22Rv1 (cell line): ENCODE measurements around the gene ZNF600.
"Not testable (repeated sequence)": the region's sequence is repeated elsewhere in the genome, so short reads cannot be mapped to it uniquely, and the experiment has no call there.

Experiments
- H3K27ac ChIP-seq: fragments of 450-650 bp; 2 replicates; pipeline ENCODE4 v1.5.1; 2017
- CTCF ChIP-seq: fragments of 450-650 bp; IDR thresholded peaks from 2 replicates; pipeline ENCODE4 v1.5.1; 2017; ENCODE audit warnings: mild to moderate bottlenecking
- ZFX ChIP-seq: fragments of 450-650 bp; IDR thresholded peaks from 2 replicates; pipeline ENCODE4 v1.6.1; 2017; ENCODE audit warnings: antibody characterized with exemption, borderline replicate concordance

ZNF600 gene

GRCh38 chr19:52734331-52734892 is 52.2 kb downstream of the ZNF600 start:
- TF ChIP-seq ZFX (no peak), CTCF (no peak)

GRCh38 chr19:52726051-52726450 is 60.5 kb downstream of the ZNF600 start:
- H3K27ac ChIP-seq, result not testable (repeated sequence)

More at GRCh38 chr19:52734331-52734892, 52.2 kb downstream of the ZNF600 start:
- peak overlapping the region; percentile 96 for H3K27ac ChIP-seq

- no peak for TF ChIP-seq ZFX
- no peak for TF ChIP-seq CTCF
These were observed 61.0 kb downstream of the ZNF600 start for GRCh38 chr19:52725528-52725961.

GRCh38 chr19:52724701-52725514 is 61.7 kb downstream of the ZNF600 start:
- H3K27ac ChIP-seq, result no peak overlapping the region
- TF ChIP-seq CTCF (no peak), ZFX (no peak)

More at GRCh38 chr19:52725528-52725961, 61.0 kb downstream of the ZNF600 start:
- H3K27ac ChIP-seq, result no peak overlapping the region

GRCh38 chr19:52723907-52724598 is 62.5 kb downstream of the ZNF600 start:
- not testable (repeated sequence) for H3K27ac ChIP-seq

- no peak overlapping the region for H3K27ac ChIP-seq
- TF ChIP-seq CTCF, result no peak
- TF ChIP-seq ZFX, result no peak
These were observed 64.3 kb downstream of the ZNF600 start for GRCh38 chr19:52722062-52723003.

- H3K27ac ChIP-seq, result not testable (repeated sequence)
These were observed 66.0 kb downstream of the ZNF600 start for GRCh38 chr19:52720541-52720940.

- TF ChIP-seq CTCF, result no peak
- no peak for TF ChIP-seq ZFX
- H3K27ac ChIP-seq, result no peak overlapping the region
These were observed 70.1 kb downstream of the ZNF600 start for GRCh38 chr19:52716522-52716921.

- not testable (repeated sequence) for H3K27ac ChIP-seq
These were observed 70.7 kb downstream of the ZNF600 start for GRCh38 chr19:52715902-52716301.

GRCh38 chr19:52715330-52715729 is 71.3 kb downstream of the ZNF600 start:
- not testable (repeated sequence) for H3K27ac ChIP-seq
